Effector memory CD8-positive, alpha-beta T cell (primary cell): ENCODE results near the gene TLX2.
"Not testable (repeated sequence)": the region's sequence is repeated elsewhere in the genome, so short reads cannot be mapped to it uniquely, and the experiment has no call there.

Experiments used
- ATAC-seq: fragments of 150-1000 bp; cut with Tn5 transposase; replicated peaks from 2 replicates; pipeline ENCODE4 v1.10.0; 2021; ENCODE audit warnings: mild to moderate bottlenecking, moderate library complexity
- DNase-seq, 3 experiments: peaks; one replicate each; pipeline ENCODE4 v3.0.0; 2021
- H3K27ac Mint-ChIP-seq, 2 donors: one replicate each; pipeline ENCODE4 v1.8.0; 2022; ENCODE audit warnings: mild to moderate bottlenecking in 2 of 2, mixed read lengths in 2 of 2, moderate library complexity in 2 of 2
- H3K27me3 Mint-ChIP-seq, 2 donors: one replicate each; pipeline ENCODE4 v1.8.0; 2022; ENCODE audit warnings: mixed read lengths in 2 of 2
- H3K36me3 Mint-ChIP-seq: one replicate; pipeline ENCODE4 v1.8.0; 2022; ENCODE audit warnings: mild to moderate bottlenecking, moderate library complexity, mixed read lengths; ENCODE audit not compliant: insufficient read depth
- H3K4me1 Mint-ChIP-seq, 2 donors: one replicate each; pipeline ENCODE4 v1.8.0; 2022; ENCODE audit warnings: low read depth in 2 of 2, mixed read lengths in 2 of 2
- H3K4me3 Mint-ChIP-seq, 2 donors: one replicate each; pipeline ENCODE4 v1.8.0; 2022; ENCODE audit warnings: mild to moderate bottlenecking in 2 of 2, mixed read lengths in 2 of 2, moderate library complexity in 2 of 2
- H3K9me3 Mint-ChIP-seq, 2 donors: one replicate each; pipeline ENCODE4 v1.8.0; 2022; ENCODE audit warnings: mixed read lengths in 2 of 2

TLX2 gene

GRCh38 chr2:74553892-74554819 is 39.9 kb downstream of the TLX2 start, which contains the start of the genes DOK1 and LOXL3:
DOK1 (plus strand) TSS chr2:74554720; CDS start chr2:74554755, 35 bp downstream.
LOXL3 (minus strand) TSS chr2:74553942; CDS start chr2:74552634, 1,308 bp downstream.
- H3K36me3 Mint-ChIP-seq = peaks cover 20% of the 10 kb centered on the region
- peak within 1 kb of the TSS; percentile 83 to 92 for H3K27ac Mint-ChIP-seq
- ATAC-seq (peak; percentile 81), DNase-seq (peak; percentile 68 to 81 (median 76))
- peaks cover 26 to 29% of the 10 kb centered on the region in 2 donors for H3K27me3 Mint-ChIP-seq
- peaks cover 12 to 15% of the 10 kb centered on the region in 2 donors for H3K4me1 Mint-ChIP-seq
- H3K9me3 Mint-ChIP-seq = no peaks in the 10 kb centered on the region
- peak within 1 kb of the TSS; percentile 84 to 88 for H3K4me3 Mint-ChIP-seq

- Mint-ChIP-seq H3K27ac (peak overlapping the region; percentile 83 to 92), H3K9me3 (no peaks in the 10 kb centered on the region), H3K4me1 (peaks cover 8 to 16% of the 10 kb centered on the region in 2 donors), H3K36me3 (peaks cover 20% of the 10 kb centered on the region), H3K4me3 (peak overlapping the region; percentile 84 to 88), H3K27me3 (peaks cover 18 to 22% of the 10 kb centered on the region in 2 donors)
- DNase-seq = peak; percentile 20 to 44 (median 25)
- peak; percentile 53 for ATAC-seq
These were observed 40.7 kb downstream of the TLX2 start for GRCh38 chr2:74554820-74555531.

- H3K36me3 Mint-ChIP-seq = peaks cover 20% of the 10 kb centered on the region
- H3K4me3 Mint-ChIP-seq = peak overlapping the region; percentile 84 to 88
- no peak for DNase-seq
- peaks cover 11 to 22% of the 10 kb centered on the region in 2 donors for H3K27me3 Mint-ChIP-seq
- no peaks in the 10 kb centered on the region for H3K9me3 Mint-ChIP-seq
- peaks cover 13 to 23% of the 10 kb centered on the region in 2 donors for H3K4me1 Mint-ChIP-seq
- ATAC-seq = no peak
- H3K27ac Mint-ChIP-seq = peak overlapping the region; percentile 83 to 92
These were observed 41.4 kb downstream of the TLX2 start for GRCh38 chr2:74555610-74556103.

- Mint-ChIP-seq H3K9me3 (no peaks in the 10 kb centered on the region), H3K27me3 (peaks cover 6 to 22% of the 10 kb centered on the region in 2 donors), H3K4me1 (peaks cover 15 to 23% of the 10 kb centered on the region in 2 donors), H3K4me3 (peak overlapping the region; percentile 84 to 88), H3K27ac (no peak overlapping the region), H3K36me3 (peaks cover 20% of the 10 kb centered on the region)
- DNase-seq = no peak
- no peak for ATAC-seq
These were observed 41.9 kb downstream of the TLX2 start for GRCh38 chr2:74556159-74556558.

- Mint-ChIP-seq H3K27me3 (peaks cover 3 to 22% of the 10 kb centered on the region in 2 donors), H3K4me1 (peaks cover 15 to 23% of the 10 kb centered on the region in 2 donors), H3K36me3 (peaks cover 20% of the 10 kb centered on the region), H3K9me3 (no peaks in the 10 kb centered on the region), H3K27ac (peak overlapping the region in 1 of 2 donors; percentile 69), H3K4me3 (no peak overlapping the region)
- DNase-seq (no peak), ATAC-seq (no peak)
These were observed 42.7 kb downstream of the TLX2 start for GRCh38 chr2:74556831-74557370.

GRCh38 chr2:74558284-74559230 is 44.3 kb downstream of the TLX2 start:
- ATAC-seq (no peak), DNase-seq (no peak)
- no peaks in the 10 kb centered on the region for H3K9me3 Mint-ChIP-seq
- H3K4me1 Mint-ChIP-seq = peaks cover 14 to 16% of the 10 kb centered on the region in 2 donors
- no peak overlapping the region for H3K4me3 Mint-ChIP-seq
- H3K36me3 Mint-ChIP-seq = peaks cover 17% of the 10 kb centered on the region
- peaks cover 13 to 37% of the 10 kb centered on the region in 2 donors for H3K27me3 Mint-ChIP-seq
- no peak overlapping the region for H3K27ac Mint-ChIP-seq

GRCh38 chr2:74559912-74560311 is 45.7 kb downstream of the TLX2 start:
- H3K4me1 Mint-ChIP-seq = peaks cover 12 to 13% of the 10 kb centered on the region in 2 donors
- DNase-seq (no peak), ATAC-seq (no peak)
- H3K27me3 Mint-ChIP-seq = peaks cover 20 to 46% of the 10 kb centered on the region in 2 donors
- H3K9me3 Mint-ChIP-seq = no peaks in the 10 kb centered on the region
- H3K27ac Mint-ChIP-seq = peak overlapping the region in 1 of 2 donors; percentile 23
- H3K36me3 Mint-ChIP-seq = peaks cover 5% of the 10 kb centered on the region
- no peak overlapping the region for H3K4me3 Mint-ChIP-seq

GRCh38 chr2:74560591-74560990 is 46.3 kb downstream of the TLX2 start:
- Mint-ChIP-seq H3K9me3 (no peaks in the 10 kb centered on the region), H3K27me3 (peaks cover 22 to 49% of the 10 kb centered on the region in 2 donors), H3K4me1 (peaks cover 6 to 8% of the 10 kb centered on the region in 2 donors), H3K36me3 (peaks cover under 1% of the 10 kb centered on the region), H3K27ac (no peak overlapping the region), H3K4me3 (no peak overlapping the region)
- ATAC-seq (no peak), DNase-seq (no peak)

GRCh38 chr2:74561022-74561421 is 46.8 kb downstream of the TLX2 start:
- H3K27me3 Mint-ChIP-seq = peaks cover 26 to 53% of the 10 kb centered on the region in 2 donors
- not testable (repeated sequence) for H3K36me3 Mint-ChIP-seq, H3K9me3 Mint-ChIP-seq, H3K4me3 Mint-ChIP-seq, H3K27ac Mint-ChIP-seq, H3K4me1 Mint-ChIP-seq, ATAC-seq, DNase-seq

GRCh38 chr2:74562126-74562775 is 48.0 kb downstream of the TLX2 start:
- Mint-ChIP-seq H3K27me3 (peaks cover 30 to 53% of the 10 kb centered on the region in 2 donors), H3K36me3 (no peaks in the 10 kb centered on the region), H3K9me3 (no peaks in the 10 kb centered on the region), H3K4me1 (peaks cover 6 to 8% of the 10 kb centered on the region in 2 donors), H3K4me3 (no peak overlapping the region), H3K27ac (no peak overlapping the region)
- DNase-seq (no peak), ATAC-seq (no peak)

- no peak for DNase-seq
- ATAC-seq = no peak
- H3K36me3 Mint-ChIP-seq = no peaks in the 10 kb centered on the region
- no peak overlapping the region for H3K27ac Mint-ChIP-seq
- H3K27me3 Mint-ChIP-seq = peaks cover 40 to 63% of the 10 kb centered on the region in 2 donors
- H3K9me3 Mint-ChIP-seq = no peaks in the 10 kb centered on the region
- peaks cover 6 to 8% of the 10 kb centered on the region in 2 donors for H3K4me1 Mint-ChIP-seq
- H3K4me3 Mint-ChIP-seq = no peak overlapping the region
These were observed 50.0 kb downstream of the TLX2 start for GRCh38 chr2:74564222-74564621.
